Placental pericyte (primary cell): ENCODE measurements around the gene TRAF1. TPM values are rescaled to one million over a fixed set of nuclear protein-coding genes. Genes with fewer than 3 reads are reported as not detected.

Experiments used
- total RNA-seq: library from RNA; depleted of rRNA; stranded (reverse); fragments of >200 nt; gene quantifications from 2 replicates; pipeline ENCODE4 v1.2.3, GENCODE V29; 2012

TRAF1 gene
- total RNA-seq, result 1.1 and 1.7 TPM in 2 replicates

GRCh38 chr9:120926397-120926928, at the start of gene TRAF1:
TSS of gene TRAF1 (minus strand) at chr9:120926796. CDS start at chr9:120926075, 721 bp downstream.

GRCh38 chr9:120876842-120877240, 49.8 kb downstream of the TRAF1 start, which contains the start of gene PHF19:
TSS of gene PHF19 (minus strand) at chr9:120877188. CDS start at chr9:120874741, 2,447 bp downstream.

Other genes with a start within 250 kb of the TRAF1 start
- gene MEGF9, start 212.3 kb downstream of the TRAF1 start, total RNA-seq, result 3.1 and 9.0 TPM in 2 replicates
- gene FBXW2, start 133.4 kb downstream of the TRAF1 start, total RNA-seq, result 28.9 and 31.5 TPM in 2 replicates
- gene PSMD5, start 83.9 kb downstream of the TRAF1 start, total RNA-seq, result 21.0 and 50.3 TPM in 2 replicates
- gene PHF19, start 49.6 kb downstream of the TRAF1 start, total RNA-seq, result 20.1 and 67.6 TPM in 2 replicates
- 0.66 and 2.4 TPM in 2 replicates for gene C5, start 123.5 kb upstream of the TRAF1 start, total RNA-seq
- gene CNTRL, start 148.2 kb upstream of the TRAF1 start, total RNA-seq, result 4.6 and 11.2 TPM in 2 replicates